Measurements from ENCODE around the gene LIMA1.
"Not testable (repeated sequence)": the region's sequence is repeated elsewhere in the genome, so short reads cannot be mapped to it uniquely, and the experiment has no call there.

LIMA1 gene

DNA sequence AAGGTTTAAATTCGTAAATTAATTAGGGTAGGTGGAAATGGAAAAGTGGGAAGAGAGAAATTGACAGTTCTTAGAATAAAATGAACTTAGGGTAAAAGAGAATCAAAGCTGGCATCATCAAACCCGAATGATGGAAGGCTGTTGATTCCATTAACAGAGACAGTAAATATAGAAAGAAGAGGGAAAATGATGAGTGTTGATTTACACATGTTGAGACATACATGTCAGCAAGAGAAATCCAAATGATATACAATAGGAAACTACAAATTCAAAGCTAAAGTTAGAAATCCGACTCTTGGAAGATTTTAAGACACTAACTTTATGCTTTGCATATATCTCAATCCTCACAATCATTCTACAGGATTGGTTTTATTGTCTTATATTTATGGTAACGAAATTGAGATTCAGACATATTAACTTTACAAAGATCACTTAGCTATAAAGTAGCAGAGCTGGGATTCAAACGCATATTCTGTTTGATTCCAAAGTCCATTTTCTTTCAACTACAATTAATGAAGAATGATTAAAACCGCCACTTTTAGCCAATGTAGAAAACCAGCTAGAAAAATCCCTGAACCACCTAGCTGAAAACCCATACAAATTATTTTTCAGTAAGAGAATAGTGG lies 30.2 kb downstream of the LIMA1 start:
- no peak for DNase-seq
- in situ Hi-C loops (cut with HindIII; ENCODE audit: low pct_ligation_motif_present, low pct_unique_long_range_greater_than_20kb, low sequenced_read_pairs), result no loop called here

GRCh38 chr12:50251619-50252252 lies 31.6 kb downstream of the LIMA1 start:
- DNase-seq, result no peak
- in situ Hi-C loops (cut with HindIII; ENCODE audit: low pct_ligation_motif_present, low pct_unique_long_range_greater_than_20kb, low sequenced_read_pairs), result no loop called here

- DNase-seq, result no peak
Measured at GRCh38 chr12:50249464-50250182, 33.7 kb downstream of the LIMA1 start.

DNA sequence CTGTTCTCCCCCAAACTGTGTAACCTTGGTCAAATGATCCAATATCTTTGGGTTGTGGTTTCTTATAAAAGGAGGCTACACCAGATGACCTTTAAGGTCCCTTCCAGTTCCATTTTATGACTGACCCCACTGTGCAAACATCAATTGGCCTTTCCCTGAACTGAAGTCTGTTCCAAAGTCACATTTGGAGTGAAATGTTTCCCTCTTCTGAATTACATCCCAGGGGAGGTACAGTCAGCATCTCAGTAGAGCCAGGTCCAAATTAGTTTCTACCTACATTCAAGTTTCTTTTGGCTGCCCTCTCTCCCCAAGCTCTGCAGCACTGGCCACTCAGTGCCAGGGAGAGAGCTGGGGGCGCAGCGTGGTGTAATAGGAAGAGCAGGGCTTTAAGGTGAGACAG lies 34.4 kb downstream of the LIMA1 start:
- no peak for DNase-seq

More at GRCh38 chr12:50249464-50250182, 33.7 kb downstream of the LIMA1 start:
- in situ Hi-C loops (cut with HindIII; ENCODE audit: low pct_ligation_motif_present, low pct_unique_long_range_greater_than_20kb, low sequenced_read_pairs), result no loop called here

DNA sequence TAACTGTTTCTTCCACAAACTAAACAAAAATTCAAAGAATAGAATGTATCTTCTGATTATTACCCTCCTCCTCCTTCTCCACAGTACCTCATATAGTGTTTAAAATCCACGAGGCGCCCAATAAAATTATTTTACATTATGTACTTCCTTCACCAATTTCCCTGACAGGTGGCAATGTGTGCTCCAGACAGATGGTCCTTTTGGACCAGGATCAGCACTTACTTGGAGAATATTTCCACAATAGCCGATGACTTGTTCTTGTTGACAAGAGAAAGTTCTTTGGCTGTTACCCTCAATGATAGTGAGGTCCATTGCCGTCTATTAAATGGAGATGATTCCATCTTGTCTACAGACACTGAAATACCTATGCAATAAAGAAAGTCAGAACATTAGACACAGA lies 34.9 kb downstream of the LIMA1 start:
- in situ Hi-C loops (cut with HindIII; ENCODE audit: low pct_ligation_motif_present, low pct_unique_long_range_greater_than_20kb, low sequenced_read_pairs), result no loop called here
- DNase-seq, result no peak

More for the DNA sequence above, 34.4 kb downstream of the LIMA1 start:
- in situ Hi-C loops (cut with HindIII; ENCODE audit: low pct_ligation_motif_present, low pct_unique_long_range_greater_than_20kb, low sequenced_read_pairs), result no loop called here

DNA sequence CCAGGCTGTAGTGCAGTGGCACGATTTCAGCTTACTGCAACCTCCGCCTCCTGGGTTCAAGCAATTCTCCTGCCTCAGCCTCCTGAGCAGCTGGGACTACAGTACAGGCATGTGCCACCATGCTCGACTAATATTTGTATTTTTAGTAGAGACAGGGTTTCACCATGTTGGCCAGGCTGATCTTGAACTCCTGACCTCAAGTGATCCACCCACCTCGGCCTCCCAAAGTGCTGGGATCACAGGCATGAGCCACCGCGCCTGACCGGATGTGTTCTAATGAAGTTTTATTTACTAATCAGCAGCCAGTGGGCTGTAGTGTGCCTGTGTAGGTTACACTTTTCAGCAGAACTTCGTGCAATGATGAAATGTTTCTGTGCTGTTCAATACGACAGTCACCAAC lies 35.7 kb downstream of the LIMA1 start:
- DNase-seq; in situ Hi-C loops (cut with HindIII; ENCODE audit: low pct_ligation_motif_present, low pct_unique_long_range_greater_than_20kb, low sequenced_read_pairs): not testable (repeated sequence)

GRCh38 chr12:50246873-50247612 lies 36.3 kb downstream of the LIMA1 start:
- in situ Hi-C loops (cut with HindIII; ENCODE audit: low pct_ligation_motif_present, low pct_unique_long_range_greater_than_20kb, low sequenced_read_pairs), result no loop called here
- peak; percentile 93 for DNase-seq

- no peak for DNase-seq
- in situ Hi-C loops (cut with HindIII; ENCODE audit: low pct_ligation_motif_present, low pct_unique_long_range_greater_than_20kb, low sequenced_read_pairs), result no loop called here
Measured at GRCh38 chr12:50246197-50246865, 37.0 kb downstream of the LIMA1 start.

DNA sequence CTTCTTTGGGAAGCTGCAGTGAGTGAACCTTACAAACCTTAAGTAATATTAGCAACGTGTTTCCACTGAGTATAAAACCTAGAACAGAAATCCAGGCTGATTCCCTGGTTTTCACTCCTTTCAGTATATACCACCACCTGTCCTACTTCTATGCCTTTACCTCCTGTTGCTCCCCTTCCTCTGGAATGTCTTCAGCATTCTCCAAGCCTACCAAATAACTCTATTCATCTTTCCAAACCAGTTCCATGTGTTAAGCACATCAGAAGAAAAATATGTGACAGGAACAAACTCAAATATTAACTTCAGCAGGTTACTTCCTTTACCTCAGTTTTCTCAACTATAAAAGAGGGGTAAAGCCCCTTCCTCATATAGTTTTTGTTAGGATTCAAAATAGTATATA lies 39.8 kb downstream of the LIMA1 start:
- DNase-seq, result no peak
- in situ Hi-C loops (cut with HindIII; ENCODE audit: low pct_ligation_motif_present, low pct_unique_long_range_greater_than_20kb, low sequenced_read_pairs), result no loop called here

DNA sequence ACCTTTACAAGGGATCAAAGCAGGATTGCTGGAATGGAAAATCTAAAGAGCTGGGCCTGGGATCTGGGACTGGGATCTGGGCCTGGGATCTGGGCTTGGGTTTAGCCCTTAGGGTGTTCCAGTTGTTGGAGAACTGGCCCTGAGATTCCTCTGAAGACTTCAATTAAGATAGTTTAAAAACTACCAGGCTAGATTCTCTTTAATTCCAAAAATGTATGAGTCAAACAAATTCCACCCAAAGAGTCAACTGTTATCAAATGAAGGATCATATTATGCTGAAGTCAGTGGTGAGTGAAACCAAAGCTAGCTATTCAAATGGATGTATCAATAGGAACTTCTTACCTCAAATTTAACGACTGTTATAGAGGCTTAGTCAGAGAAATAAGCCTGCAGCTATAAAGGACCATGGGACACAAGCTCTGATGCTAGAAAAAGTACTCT lies 40.5 kb downstream of the LIMA1 start:
- DNase-seq, result no peak
- in situ Hi-C loops (cut with HindIII; ENCODE audit: low pct_ligation_motif_present, low pct_unique_long_range_greater_than_20kb, low sequenced_read_pairs), result no loop called here

DNA sequence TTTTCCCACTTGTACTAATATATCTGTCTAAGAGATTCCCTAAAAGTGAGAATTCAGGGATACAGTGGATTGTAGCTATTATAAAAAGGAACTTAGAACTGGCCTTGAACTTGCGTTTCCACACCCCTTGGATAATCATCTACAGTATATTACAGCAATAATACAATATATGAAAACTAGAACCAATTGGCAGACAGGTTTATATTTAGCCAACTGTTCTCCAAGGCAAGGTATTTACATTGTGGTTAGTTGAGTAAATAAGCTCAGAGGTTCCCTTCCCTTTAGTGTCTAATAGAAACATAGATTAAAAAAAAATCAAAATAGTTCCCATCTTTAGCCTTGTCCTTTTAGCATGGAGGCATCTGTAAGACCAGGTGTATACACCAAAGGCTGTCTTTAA lies 42.1 kb downstream of the LIMA1 start:
- DNase-seq, result no peak
- in situ Hi-C loops (cut with HindIII; ENCODE audit: low pct_ligation_motif_present, low pct_unique_long_range_greater_than_20kb, low sequenced_read_pairs), result no loop called here

- in situ Hi-C loops (cut with HindIII; ENCODE audit: low pct_ligation_motif_present, low pct_unique_long_range_greater_than_20kb, low sequenced_read_pairs), result no loop called here
- no peak for DNase-seq
Measured at GRCh38 chr12:50240792-50241114, 42.6 kb downstream of the LIMA1 start.

DNA sequence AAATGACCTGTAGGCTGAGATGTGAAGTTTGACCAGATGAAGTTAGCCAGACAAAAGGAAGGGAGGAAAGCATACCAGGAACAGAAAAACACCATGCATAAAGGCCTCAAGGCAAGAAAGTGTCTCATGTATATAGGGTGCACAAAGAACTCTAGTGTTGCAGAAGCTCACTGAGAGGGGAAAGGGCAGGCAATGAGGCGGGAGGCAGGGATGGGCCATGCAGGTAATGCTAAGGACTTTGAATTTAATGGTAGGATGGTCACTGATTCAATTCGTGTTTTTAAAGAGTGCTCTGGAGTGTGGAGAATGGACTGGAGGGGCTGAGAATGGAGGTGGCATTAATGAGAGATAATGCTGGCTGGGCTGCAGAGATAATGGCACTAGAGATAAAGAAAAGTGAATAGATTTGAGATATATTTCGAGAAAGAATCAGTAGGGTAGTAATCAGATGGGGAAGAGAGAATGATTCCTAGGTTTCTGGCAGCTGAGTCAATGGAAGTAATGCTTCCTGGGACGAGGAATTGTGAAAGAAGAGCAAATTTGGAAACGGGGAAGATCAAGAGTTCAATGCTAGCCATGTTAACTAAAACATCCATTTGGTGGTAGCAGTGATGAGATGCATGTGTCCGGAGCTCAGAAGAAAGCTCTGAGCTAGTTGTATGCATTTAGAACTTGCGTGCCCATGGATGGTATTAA lies 43.1 kb downstream of the LIMA1 start:
- no peak for DNase-seq
- in situ Hi-C loops (cut with HindIII; ENCODE audit: low pct_ligation_motif_present, low pct_unique_long_range_greater_than_20kb, low sequenced_read_pairs), result no loop called here

- no peak for DNase-seq
- in situ Hi-C loops (cut with HindIII; ENCODE audit: low pct_ligation_motif_present, low pct_unique_long_range_greater_than_20kb, low sequenced_read_pairs), result no loop called here
Measured at GRCh38 chr12:50239355-50239891, 43.9 kb downstream of the LIMA1 start.

GRCh38 chr12:50234347-50234746 lies 49.0 kb downstream of the LIMA1 start:
- DNase-seq, result no peak
- in situ Hi-C loops (cut with HindIII; ENCODE audit: low pct_ligation_motif_present, low pct_unique_long_range_greater_than_20kb, low sequenced_read_pairs), result no loop called here

DNA sequence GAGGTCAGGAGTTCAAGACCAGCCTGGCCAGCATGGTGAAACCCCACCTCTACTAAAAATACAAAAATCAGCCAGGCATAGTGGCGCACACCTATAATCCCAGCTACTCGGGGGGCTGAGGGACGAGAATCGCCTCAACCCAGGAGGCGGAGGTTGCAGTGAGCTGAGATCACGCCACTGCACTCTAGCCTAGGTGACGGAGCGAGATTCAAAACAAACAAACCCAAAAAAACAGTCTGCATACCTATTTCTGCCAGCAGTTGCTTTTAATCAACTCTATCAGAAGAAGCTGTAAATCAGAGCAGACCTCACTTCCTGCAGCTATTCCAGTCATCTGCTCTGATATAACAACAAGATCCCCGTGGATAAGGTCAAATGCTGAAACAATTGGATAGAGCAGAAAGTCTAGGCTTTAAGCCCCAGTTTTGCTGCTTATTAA lies 50.5 kb downstream of the LIMA1 start:
- in situ Hi-C loops (cut with HindIII; ENCODE audit: low pct_ligation_motif_present, low pct_unique_long_range_greater_than_20kb, low sequenced_read_pairs), result no loop called here
- no peak for DNase-seq

DNA sequence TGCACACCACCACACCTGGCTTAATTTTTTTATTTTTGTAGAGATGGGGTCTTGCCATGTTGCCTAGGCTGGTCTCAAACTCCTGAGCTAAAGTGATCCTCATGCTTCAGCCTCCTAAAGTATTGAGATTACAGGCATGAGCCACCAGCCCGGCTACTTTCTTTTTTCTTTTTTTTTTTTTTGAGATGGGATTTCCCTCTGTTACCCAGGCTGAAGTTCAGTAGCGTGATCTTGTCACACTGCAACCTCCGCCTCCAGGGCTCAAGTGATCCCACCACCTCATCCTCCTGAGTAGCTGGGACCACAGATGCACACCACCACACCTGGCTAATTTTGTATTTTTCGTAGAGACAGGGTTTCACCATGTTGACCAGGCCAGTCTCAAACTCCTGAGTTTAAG lies 51.1 kb downstream of the LIMA1 start:
- in situ Hi-C loops (cut with HindIII; ENCODE audit: low pct_ligation_motif_present, low pct_unique_long_range_greater_than_20kb, low sequenced_read_pairs), result no loop called here
- DNase-seq, result no peak

DNA sequence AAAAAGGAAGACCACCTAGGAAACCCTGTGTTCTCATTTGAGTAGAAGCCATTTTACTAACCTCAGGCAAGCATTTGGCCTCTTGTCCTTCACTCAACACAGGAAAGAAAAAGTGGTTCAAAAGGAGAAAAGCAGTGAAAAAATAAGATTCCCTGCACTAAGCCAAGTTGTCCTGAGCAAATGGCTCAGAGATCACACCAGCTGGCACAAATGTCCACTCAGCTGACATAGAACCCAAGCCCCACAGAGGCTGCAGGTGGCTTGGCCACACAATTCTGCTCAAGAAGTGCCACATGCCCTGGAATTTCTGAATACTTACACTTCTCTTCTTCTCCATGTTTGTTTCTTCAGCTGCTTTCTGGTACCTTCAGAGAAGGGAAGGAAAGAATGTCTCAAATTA lies 52.0 kb downstream of the LIMA1 start:
- in situ Hi-C loops (cut with HindIII; ENCODE audit: low pct_ligation_motif_present, low pct_unique_long_range_greater_than_20kb, low sequenced_read_pairs), result no loop called here
- DNase-seq, result no peak

Data from ACHN (cell line).